GM12865 (cell line): ENCODE results near the gene FAM193B.

Source experiments
- DNase-seq: peaks from one replicate; pipeline ENCODE4 v3.0.0; 2010; ENCODE audit warnings: low read depth
- H3K4me3 ChIP-seq: 2 replicates; pipeline ENCODE4 v1.5.1; 2011; ENCODE audit warnings: mild to moderate bottlenecking, low read depth, low read length, control low read depth
- TF ChIP-seq, protein P1 (sequence below): IDR thresholded peaks from 2 replicates; pipeline ENCODE4 v1.5.1; 2011; ENCODE audit warnings: low read length, control low read depth, low read depth, inconsistent platforms; ENCODE audit not compliant: insufficient read depth; ENCODE audit errors: missing control alignments

FAM193B gene

DNA sequence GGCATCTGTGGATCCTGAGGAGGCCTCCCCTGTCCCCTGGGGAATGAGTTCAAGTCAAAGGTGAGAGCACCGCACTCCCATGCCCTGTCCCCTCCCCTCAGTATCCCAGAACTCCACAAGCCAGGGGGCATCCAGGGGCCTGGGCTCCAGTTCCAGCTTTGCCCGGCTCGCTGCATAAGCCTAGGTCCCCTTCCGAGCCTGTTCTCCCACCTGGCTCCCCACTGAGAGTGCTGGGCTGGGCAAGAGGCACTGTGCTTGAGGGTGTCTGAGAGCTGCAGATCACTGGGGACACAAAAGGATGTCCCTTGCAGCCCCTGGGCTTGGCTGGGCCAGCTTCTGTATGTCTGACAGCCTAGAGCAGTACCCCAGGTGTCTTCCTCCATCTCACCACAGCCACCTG is 49.3 kb downstream of the FAM193B start:
- no peak overlapping the region for H3K4me3 ChIP-seq
- TF ChIP-seq, protein P1, sequence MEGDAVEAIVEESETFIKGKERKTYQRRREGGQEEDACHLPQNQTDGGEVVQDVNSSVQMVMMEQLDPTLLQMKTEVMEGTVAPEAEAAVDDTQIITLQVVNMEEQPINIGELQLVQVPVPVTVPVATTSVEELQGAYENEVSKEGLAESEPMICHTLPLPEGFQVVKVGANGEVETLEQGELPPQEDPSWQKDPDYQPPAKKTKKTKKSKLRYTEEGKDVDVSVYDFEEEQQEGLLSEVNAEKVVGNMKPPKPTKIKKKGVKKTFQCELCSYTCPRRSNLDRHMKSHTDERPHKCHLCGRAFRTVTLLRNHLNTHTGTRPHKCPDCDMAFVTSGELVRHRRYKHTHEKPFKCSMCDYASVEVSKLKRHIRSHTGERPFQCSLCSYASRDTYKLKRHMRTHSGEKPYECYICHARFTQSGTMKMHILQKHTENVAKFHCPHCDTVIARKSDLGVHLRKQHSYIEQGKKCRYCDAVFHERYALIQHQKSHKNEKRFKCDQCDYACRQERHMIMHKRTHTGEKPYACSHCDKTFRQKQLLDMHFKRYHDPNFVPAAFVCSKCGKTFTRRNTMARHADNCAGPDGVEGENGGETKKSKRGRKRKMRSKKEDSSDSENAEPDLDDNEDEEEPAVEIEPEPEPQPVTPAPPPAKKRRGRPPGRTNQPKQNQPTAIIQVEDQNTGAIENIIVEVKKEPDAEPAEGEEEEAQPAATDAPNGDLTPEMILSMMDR: no peak
- no peak for DNase-seq

DNA sequence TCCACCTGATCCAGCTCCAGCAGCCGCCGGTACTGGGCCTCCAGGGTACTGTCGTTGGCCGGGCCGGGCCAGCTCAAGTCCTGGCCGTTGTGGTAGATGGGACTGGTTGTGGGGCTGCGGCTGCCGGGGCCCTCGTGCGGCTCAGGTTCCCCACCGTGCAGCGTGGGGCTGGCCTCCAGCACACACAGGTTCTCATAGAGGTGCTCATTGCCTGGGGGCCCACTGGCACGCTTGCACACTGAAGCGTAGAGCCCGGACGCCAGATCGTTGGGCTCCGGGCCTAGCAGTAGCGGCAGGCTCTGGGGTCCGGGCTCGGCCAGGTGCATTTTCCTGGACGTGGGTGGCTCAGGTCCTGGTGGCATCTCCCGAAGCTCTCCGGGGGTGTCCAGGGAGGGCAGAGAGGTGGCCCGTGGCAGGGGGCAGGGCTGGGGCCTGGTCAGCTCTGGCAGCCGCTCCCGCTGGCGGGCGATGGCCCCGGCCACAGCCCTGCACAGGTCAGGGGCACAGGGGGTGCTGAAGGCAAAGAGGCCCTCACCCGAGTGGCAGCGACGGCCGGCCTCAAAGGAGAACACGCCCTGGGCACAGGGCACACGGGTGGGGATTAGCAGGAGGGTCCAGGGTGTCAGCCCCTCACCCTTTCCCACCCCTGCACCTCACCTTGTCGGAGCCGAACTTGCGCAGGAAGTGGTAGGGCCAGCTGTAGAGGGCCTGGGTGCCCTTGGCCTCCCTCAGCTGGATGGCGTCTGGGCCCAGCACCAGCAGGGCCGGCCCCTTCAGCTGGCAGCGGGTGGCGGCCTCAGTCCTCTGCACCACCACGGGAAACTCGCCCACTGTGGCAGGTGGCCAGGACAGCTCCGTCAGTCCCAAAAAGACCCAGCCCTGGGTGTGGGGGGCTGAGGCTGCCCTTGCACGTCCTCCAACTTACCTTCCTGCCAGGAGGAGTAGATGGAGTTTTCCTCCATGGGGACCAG is 50.0 kb downstream of the FAM193B start:
- DNase-seq: no peak
- TF ChIP-seq, protein P1: no peak
- no peak overlapping the region for H3K4me3 ChIP-seq

DNA sequence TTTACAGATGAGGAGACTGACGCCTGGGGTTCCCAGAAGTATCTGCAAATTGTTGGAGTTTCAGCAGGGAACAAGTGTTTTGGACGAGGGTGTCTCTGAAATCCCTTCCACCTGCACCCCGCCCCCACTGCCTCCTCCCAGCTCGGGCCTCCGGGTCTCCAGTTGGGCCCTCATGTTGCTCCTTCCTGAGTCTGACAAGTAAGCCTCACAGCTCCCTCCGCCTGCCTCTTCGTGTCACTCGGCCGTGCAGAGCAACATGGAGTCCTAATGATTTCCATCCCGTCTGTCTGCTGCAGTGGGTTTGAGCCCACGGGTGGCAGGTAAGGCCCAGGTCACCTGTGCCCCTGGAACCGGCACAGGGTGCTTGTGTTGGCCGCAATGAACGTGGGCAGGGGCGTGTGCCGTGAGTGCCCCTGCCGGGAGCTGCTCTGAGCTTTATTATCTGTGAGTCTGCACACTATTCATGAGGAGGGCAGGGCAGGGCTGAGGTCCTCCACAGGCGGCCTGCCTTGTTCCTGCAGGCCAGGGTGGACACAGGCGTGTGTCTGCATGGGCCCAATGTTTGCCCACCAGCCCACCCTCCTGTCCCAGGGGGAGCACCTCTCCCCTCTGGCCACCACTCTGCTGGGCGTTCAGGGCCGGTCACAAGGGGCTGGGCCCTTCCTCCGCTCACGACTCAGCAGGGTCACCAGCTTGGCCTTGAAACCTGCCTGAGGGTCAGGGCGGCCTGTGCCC is 50.8 kb downstream of the FAM193B start:
- DNase-seq: no peak
- TF ChIP-seq, protein P1: no peak
- H3K4me3 ChIP-seq: no peak overlapping the region

DNA sequence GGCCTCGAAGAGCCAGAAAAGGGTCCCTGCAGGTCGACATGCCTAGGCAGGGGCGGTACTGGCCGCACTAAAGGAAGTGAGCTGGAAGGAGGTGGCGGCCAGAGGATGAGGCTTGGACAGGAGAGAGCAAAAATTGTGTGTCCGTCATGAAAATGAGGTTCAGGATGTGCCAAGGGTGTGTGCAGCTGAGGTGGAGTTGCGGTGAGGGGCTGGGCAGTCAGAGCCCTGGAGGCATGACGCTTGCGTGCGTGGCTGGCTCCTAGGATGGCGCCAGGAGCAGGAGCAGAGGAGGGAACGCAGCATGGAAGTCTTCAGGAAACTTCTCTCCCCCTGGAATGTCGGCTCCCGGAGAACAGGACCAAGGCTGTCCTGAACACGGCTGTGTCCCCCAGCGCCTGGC is 51.5 kb downstream of the FAM193B start:
- TF ChIP-seq, protein P1: no peak
- DNase-seq: no peak
- H3K4me3 ChIP-seq: no peak overlapping the region

DNA sequence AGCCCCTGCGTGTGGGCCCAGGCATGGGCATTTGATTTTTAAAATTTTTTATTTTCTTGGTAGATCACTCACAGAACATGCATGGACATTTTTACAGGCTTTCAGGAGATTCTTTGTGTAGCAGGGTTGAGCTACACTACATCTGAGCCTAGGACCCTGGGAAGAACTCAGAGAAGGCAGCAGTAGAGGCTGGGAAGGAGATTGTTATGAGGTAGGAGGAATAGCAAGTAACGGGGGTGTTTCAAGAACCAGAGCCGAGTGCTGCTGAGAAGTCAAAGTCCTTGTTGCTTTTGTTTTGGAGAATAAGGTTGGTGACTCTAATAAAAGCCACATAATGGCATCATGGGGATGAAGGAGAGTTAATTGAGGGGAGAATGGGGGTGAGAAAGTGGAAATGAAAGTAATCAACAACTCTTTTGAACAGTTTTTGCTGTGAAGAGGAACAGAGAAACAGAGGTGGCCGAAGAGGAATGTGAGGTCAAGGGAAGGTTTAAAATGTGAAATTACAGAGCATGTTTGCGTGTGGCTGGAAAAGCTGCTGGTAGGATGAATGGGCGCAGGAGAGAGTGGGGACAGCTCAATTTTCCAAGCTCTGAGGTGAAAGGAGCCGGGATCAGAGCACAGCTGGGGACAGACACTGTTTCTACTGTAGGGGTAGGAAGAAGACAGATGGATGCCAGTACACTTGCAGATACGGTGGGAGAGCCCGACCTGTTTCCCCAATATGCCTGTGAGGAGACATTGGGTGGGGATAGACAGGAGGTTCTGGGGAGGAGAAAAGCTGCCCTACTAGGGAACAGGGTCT is 52.3 kb downstream of the FAM193B start:
- TF ChIP-seq, protein P1: no peak
- peak overlapping the region; percentile 2; the same call in 1 of the 2 replicates for H3K4me3 ChIP-seq
- peak; percentile 70 for DNase-seq

DNA sequence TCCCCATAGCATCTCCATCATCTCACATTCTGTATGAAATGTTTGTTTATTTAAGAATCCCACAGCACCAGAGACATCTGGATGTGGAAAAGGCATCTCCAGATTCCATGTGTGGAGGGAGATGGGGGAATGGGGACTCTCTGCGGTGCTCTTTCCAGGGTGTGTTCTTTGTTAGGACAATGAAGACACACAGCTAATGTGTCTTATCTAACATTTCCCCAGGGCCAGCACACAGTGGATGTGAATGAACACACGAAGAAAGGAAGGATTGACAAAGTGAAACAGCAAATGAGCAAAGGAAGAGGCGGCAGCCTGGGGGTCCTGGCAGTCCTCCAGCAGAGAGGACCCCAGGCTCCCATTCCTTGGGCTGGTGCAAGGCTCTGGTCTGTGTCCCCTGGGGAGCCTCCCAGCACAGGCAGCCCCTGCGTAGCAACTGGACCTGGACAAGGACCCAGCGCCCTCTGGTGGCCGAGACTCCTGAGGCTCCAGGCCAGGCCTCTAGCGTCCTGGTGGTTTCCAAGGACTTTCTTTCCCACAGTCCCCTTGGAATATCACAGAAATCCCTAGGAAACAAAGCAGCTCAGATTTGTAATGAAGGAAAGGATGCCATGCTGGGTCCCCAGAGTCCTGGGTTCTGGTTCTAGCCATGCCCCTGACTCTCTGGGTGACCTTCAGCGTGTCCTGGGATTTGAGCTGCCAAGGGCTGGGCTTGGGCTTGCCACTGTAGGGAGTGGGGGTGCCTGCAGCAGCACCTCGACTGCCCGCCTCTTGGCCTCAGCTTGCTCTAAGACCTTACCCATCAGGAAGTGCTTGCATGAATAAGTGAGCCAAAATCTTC is 53.5 kb downstream of the FAM193B start:
- peak; percentile 86 for DNase-seq
- TF ChIP-seq, protein P1: peak; percentile 96
- no peak overlapping the region for H3K4me3 ChIP-seq
